ENCODE data around the gene IL17RB.

IL17RB gene

GRCh38 chr3:53806182-53807116, 39.9 kb upstream of the IL17RB start:
- Histone ChIP-seq H3K27me3 (no peaks in the 10 kb centered on the region), H3K36me3 (no peaks in the 10 kb centered on the region), H3K4me1 (no peaks in the 10 kb centered on the region), H3K4me3 (ENCODE audit: low read depth, low read length) (no peak overlapping the region), H3K9me3 (no peaks in the 10 kb centered on the region)
- DNase-seq, result no peak
- no peak for TF ChIP-seq CTCF (IDR thresholded peaks at IDR 0.05; ENCODE audit: low read depth, low read length)

GRCh38 chr3:53807117-53807810, 39.1 kb upstream of the IL17RB start:
- Histone ChIP-seq H3K36me3 (no peaks in the 10 kb centered on the region), H3K27me3 (no peaks in the 10 kb centered on the region), H3K9me3 (no peaks in the 10 kb centered on the region), H3K4me3 (ENCODE audit: low read depth, low read length) (no peak overlapping the region), H3K4me1 (no peaks in the 10 kb centered on the region)
- DNase-seq, result no peak
- no peak for TF ChIP-seq CTCF (IDR thresholded peaks at IDR 0.05; ENCODE audit: low read depth, low read length)

GRCh38 chr3:53808496-53808895, 37.9 kb upstream of the IL17RB start:
- no peak overlapping the region for H3K4me3 ChIP-seq (ENCODE audit: low read depth, low read length)
- H3K4me1 ChIP-seq, result no peaks in the 10 kb centered on the region
- no peaks in the 10 kb centered on the region for H3K27me3 ChIP-seq
- TF ChIP-seq CTCF (IDR thresholded peaks at IDR 0.05; ENCODE audit: low read depth, low read length), result no peak
- H3K36me3 ChIP-seq, result no peaks in the 10 kb centered on the region
- DNase-seq, result no peak
- H3K9me3 ChIP-seq, result no peaks in the 10 kb centered on the region

- H3K4me3 ChIP-seq (ENCODE audit: low read depth, low read length), result no peak overlapping the region
- no peaks in the 10 kb centered on the region for H3K9me3 ChIP-seq
- no peaks in the 10 kb centered on the region for H3K27me3 ChIP-seq
- H3K4me1 ChIP-seq, result no peaks in the 10 kb centered on the region
- no peak for DNase-seq
- no peak for TF ChIP-seq CTCF (IDR thresholded peaks at IDR 0.05; ENCODE audit: low read depth, low read length)
- no peaks in the 10 kb centered on the region for H3K36me3 ChIP-seq
Measured at GRCh38 chr3:53809267-53809666, 37.1 kb upstream of the IL17RB start.

GRCh38 chr3:53809764-53810400, 36.5 kb upstream of the IL17RB start:
- Histone ChIP-seq H3K4me1 (no peaks in the 10 kb centered on the region), H3K27me3 (no peaks in the 10 kb centered on the region), H3K36me3 (no peaks in the 10 kb centered on the region), H3K9me3 (no peaks in the 10 kb centered on the region), H3K4me3 (ENCODE audit: low read depth, low read length) (no peak overlapping the region)
- no peak for TF ChIP-seq CTCF (IDR thresholded peaks at IDR 0.05; ENCODE audit: low read depth, low read length)
- no peak for DNase-seq

Data from BE2C (cell line).